ENCODE data around the gene FZD2. TPM values are rescaled to one million over a fixed set of nuclear protein-coding genes. Genes with fewer than 3 reads are reported as not detected.

The FZD2 gene
- polyA plus RNA-seq, 2 of the 4 experiments (the other 2 are of a cell fraction): 25.8 to 54.9 TPM

GRCh38 chr17:44527102-44527501 lies 30.2 kb upstream of the FZD2 start:
- 88% methylated on average over 1 of the region's 1 CpG for WGBS (ENCODE audit: missing lambda C conversion rate)
- DNase-seq (ENCODE audit: low read depth in 1 of 2, low spot score in 1 of 2): no peak
- peak; percentile 23 for FAIRE-seq
- 0 out of 3 replicates have a peak, but pooled peaks cover 6% of the 10 kb centered on the region for H3K9me3 ChIP-seq
- no peak overlapping the region for H3K4me2 ChIP-seq
- POLR2A ChIA-PET: interaction anchor here (0.5 kb wide), 1 partner anchor 119 kb away, joined by 3 read pairs; no protein-coding TSS in a partner anchor
- H3K4me1 ChIP-seq: no peaks in the 10 kb centered on the region
- ATAC-seq: no peak
- TF ChIP-seq POLR2A (IDR thresholded peaks at IDR 0.05; ENCODE audit: low read length) (no peak), KDM1A (IDR thresholded peaks at IDR 0.05; ENCODE audit: low read depth) (peak; percentile 77; the same call in 1 of the 2 replicates), HDAC2 (IDR thresholded peaks at IDR 0.05) (0 out of 2 replicates have a peak, but pooled peaks have one; percentile 57), CBX2 (IDR thresholded peaks at IDR 0.05; ENCODE audit: borderline replicate concordance, low read depth) (no peak), ZFP36 (IDR thresholded peaks at IDR 0.05; ENCODE audit: borderline replicate concordance, partially characterized antibody) (no peak)
- no peak overlapping the region for H3K4me3 ChIP-seq
- H3K27ac ChIP-seq: no peak overlapping the region
- CTCF ChIA-PET: interaction anchor here (0.9 to 1.6 kb wide), 2 partner anchors 53 to 176 kb away, joined by 3 to 4 read pairs; no protein-coding TSS in a partner anchor

- POLR2A ChIA-PET: no interaction called here
- no peak for FAIRE-seq
Observed at GRCh38 chr17:44527954-44528353, 29.3 kb upstream of the FZD2 start.

More at GRCh38 chr17:44527954-44528353, 29.3 kb upstream of the FZD2 start:
- DNase-seq (ENCODE audit: low read depth in 1 of 2, low spot score in 1 of 2): no peak
- Histone ChIP-seq H3K4me3 (no peak overlapping the region), H3K9me3 (0 out of 3 replicates have a peak, but pooled peaks cover 6% of the 10 kb centered on the region), H3K4me2 (no peak overlapping the region), H3K27ac (no peak overlapping the region), H3K4me1 (no peaks in the 10 kb centered on the region)
- no peak for TF ChIP-seq EHF (CRISPR knock-in tag; IDR thresholded peaks at IDR 0.05)
- no peak for TF ChIP-seq HOXB5 (CRISPR knock-in tag; IDR thresholded peaks at IDR 0.05)
- TF ChIP-seq CEBPB (IDR thresholded peaks at IDR 0.05): no peak
- TF ChIP-seq ELK1 (IDR thresholded peaks at IDR 0.05; ENCODE audit: low read depth, low read length): no peak
- TF ChIP-seq ATOH8 (CRISPR knock-in tag; IDR thresholded peaks at IDR 0.05; ENCODE audit: low read depth): no peak
- no peak for TF ChIP-seq TP53 (CRISPR knock-in tag; IDR thresholded peaks at IDR 0.05)
- TF ChIP-seq MAFK (IDR thresholded peaks at IDR 0.05; ENCODE audit: partially characterized antibody): no peak
- TF ChIP-seq POLR2AphosphoS2 (conservative IDR thresholded peaks at IDR 0.05; ENCODE audit: low read length): no peak
- TF ChIP-seq HOXB13 (CRISPR knock-in tag; IDR thresholded peaks at IDR 0.05; ENCODE audit: low read depth): no peak
- no peak for TF ChIP-seq JUNB (IDR thresholded peaks at IDR 0.05)
- no peak for TF ChIP-seq PBX3 (IDR thresholded peaks at IDR 0.05)
- no peak for TF ChIP-seq REST (IDR thresholded peaks at IDR 0.05)
- no peak for TF ChIP-seq FOSL2 (IDR thresholded peaks at IDR 0.05)
- TF ChIP-seq FOSL2 (CRISPR knock-in tag; IDR thresholded peaks at IDR 0.05): no peak
- TF ChIP-seq JUN (IDR thresholded peaks at IDR 0.05): no peak
- WGBS (ENCODE audit: missing lambda C conversion rate): 89% methylated on average over 22 of the region's 28 CpGs
- ATAC-seq: no peak
- CTCF ChIA-PET: interaction anchor here (0.8 to 11.1 kb wide), 5 partner anchors 12 to 177 kb away, joined by 3 to 181 read pairs (median 4); no protein-coding TSS in a partner anchor

All from A549 (cell line).